ENCODE data around the gene MX2. TPM values are rescaled to one million over a fixed set of nuclear protein-coding genes. Genes with fewer than 3 reads are reported as not detected.

Gene MX2
- total and polyA plus RNA-seq, 5 donors from 2014 or later: 34.8 to 119 (median 49.2) TPM

GRCh38 chr21:41381731-41382130, 19.9 kb downstream of the MX2 start:
- DNase-seq (no peak), ATAC-seq (ENCODE audit: low read depth in 2 of 2) (no peak)
- peaks cover 74% of the 10 kb centered on the region for H3K36me3 ChIP-seq (ENCODE audit: control insufficient read depth, insufficient read depth, low read length)
- Mint-ChIP-seq H3K27ac (no peak overlapping the region), H3K4me1 (peaks cover 0 to 8% (median 2%) of the 10 kb centered on the region in 4 donors), H3K4me3 (no peak overlapping the region), H3K36me3 (peaks cover 44% of the 10 kb centered on the region), H3K27me3 (no peaks in the 10 kb centered on the region), H3K9me3 (no peaks in the 10 kb centered on the region)
- H3K4me3 ChIP-seq (ENCODE audit: low read depth, low read length): no peak overlapping the region
- H3K4me1 ChIP-seq (ENCODE audit: control insufficient read depth, insufficient read depth, low read length, poor library complexity, severe bottlenecking): no peaks in the 10 kb centered on the region
- no peaks in the 10 kb centered on the region for H3K9me3 ChIP-seq (ENCODE audit: control insufficient read depth in 2 of 2, low read length in 2 of 2)
- no peak overlapping the region for H3K27ac ChIP-seq (ENCODE audit: insufficient read depth, low read length, poor library complexity, severe bottlenecking)
- H3K27me3 ChIP-seq (ENCODE audit: control insufficient read depth, insufficient read depth, low read length): no peaks in the 10 kb centered on the region

GRCh38 chr21:41387042-41387819, 25.4 kb downstream of the MX2 start:
- no peaks in the 10 kb centered on the region for H3K4me1 ChIP-seq (ENCODE audit: control insufficient read depth, insufficient read depth, low read length, poor library complexity, severe bottlenecking)
- H3K4me1 Mint-ChIP-seq: peaks cover 0 to 13% (median 3%) of the 10 kb centered on the region in 4 donors
- no peaks in the 10 kb centered on the region for H3K27me3 Mint-ChIP-seq
- peaks cover 29% of the 10 kb centered on the region for H3K36me3 Mint-ChIP-seq
- peaks cover 58% of the 10 kb centered on the region for H3K36me3 ChIP-seq (ENCODE audit: control insufficient read depth, insufficient read depth, low read length)
- H3K9me3 Mint-ChIP-seq: no peaks in the 10 kb centered on the region
- no peak overlapping the region for H3K27ac ChIP-seq (ENCODE audit: insufficient read depth, low read length, poor library complexity, severe bottlenecking)
- no peaks in the 10 kb centered on the region for H3K9me3 ChIP-seq (ENCODE audit: control insufficient read depth in 2 of 2, low read length in 2 of 2)
- H3K27ac Mint-ChIP-seq: peak overlapping the region in 1 of 3 donors; percentile 87
- H3K4me3 ChIP-seq (ENCODE audit: low read depth, low read length): no peak overlapping the region
- no peaks in the 10 kb centered on the region for H3K27me3 ChIP-seq (ENCODE audit: control insufficient read depth, insufficient read depth, low read length)
- ATAC-seq (ENCODE audit: low read depth in 2 of 2): no peak
- no peak for DNase-seq
- no peak overlapping the region for H3K4me3 Mint-ChIP-seq

GRCh38 chr21:41387824-41388223, 26.0 kb downstream of the MX2 start:
- Mint-ChIP-seq H3K27me3 (no peaks in the 10 kb centered on the region), H3K36me3 (peaks cover 28% of the 10 kb centered on the region)
- no peaks in the 10 kb centered on the region for H3K4me1 ChIP-seq (ENCODE audit: control insufficient read depth, insufficient read depth, low read length, poor library complexity, severe bottlenecking)

GRCh38 chr21:41388259-41388658, 26.4 kb downstream of the MX2 start:
- ATAC-seq (ENCODE audit: low read depth in 2 of 2): no peak
- peak overlapping the region in 1 of 3 donors; percentile 48 for H3K27ac Mint-ChIP-seq
- no peaks in the 10 kb centered on the region for H3K9me3 Mint-ChIP-seq
- H3K27me3 Mint-ChIP-seq: no peaks in the 10 kb centered on the region
- H3K4me3 ChIP-seq (ENCODE audit: low read depth, low read length): no peak overlapping the region
- H3K27me3 ChIP-seq (ENCODE audit: control insufficient read depth, insufficient read depth, low read length): no peaks in the 10 kb centered on the region
- peaks cover 30% of the 10 kb centered on the region for H3K36me3 Mint-ChIP-seq
- H3K27ac ChIP-seq (ENCODE audit: insufficient read depth, low read length, poor library complexity, severe bottlenecking): no peak overlapping the region
- H3K4me3 Mint-ChIP-seq: peak overlapping the region in 1 of 4 donors; percentile 64
- DNase-seq: no peak
- no peaks in the 10 kb centered on the region for H3K9me3 ChIP-seq (ENCODE audit: control insufficient read depth in 2 of 2, low read length in 2 of 2)
- H3K4me1 Mint-ChIP-seq: peaks cover under 1 to 13% (median 3%) of the 10 kb centered on the region in 4 donors
- H3K4me1 ChIP-seq (ENCODE audit: control insufficient read depth, insufficient read depth, low read length, poor library complexity, severe bottlenecking): no peaks in the 10 kb centered on the region
- peaks cover 52% of the 10 kb centered on the region for H3K36me3 ChIP-seq (ENCODE audit: control insufficient read depth, insufficient read depth, low read length)

More at GRCh38 chr21:41387824-41388223, 26.0 kb downstream of the MX2 start:
- Histone ChIP-seq H3K27ac (ENCODE audit: insufficient read depth, low read length, poor library complexity, severe bottlenecking) (no peak overlapping the region), H3K36me3 (ENCODE audit: control insufficient read depth, insufficient read depth, low read length) (peaks cover 53% of the 10 kb centered on the region), H3K9me3 (ENCODE audit: control insufficient read depth in 2 of 2, low read length in 2 of 2) (no peaks in the 10 kb centered on the region), H3K27me3 (ENCODE audit: control insufficient read depth, insufficient read depth, low read length) (no peaks in the 10 kb centered on the region), H3K4me3 (ENCODE audit: low read depth, low read length) (no peak overlapping the region)
- DNase-seq (no peak), ATAC-seq (ENCODE audit: low read depth in 2 of 2) (no peak)
- peak overlapping the region in 1 of 4 donors; percentile 44 for H3K4me3 Mint-ChIP-seq
- H3K4me1 Mint-ChIP-seq: peaks cover 0 to 13% (median 3%) of the 10 kb centered on the region in 4 donors
- peak overlapping the region in 1 of 3 donors; percentile 18 for H3K27ac Mint-ChIP-seq
- no peaks in the 10 kb centered on the region for H3K9me3 Mint-ChIP-seq

- no peaks in the 10 kb centered on the region for H3K9me3 ChIP-seq (ENCODE audit: control insufficient read depth in 2 of 2, low read length in 2 of 2)
- H3K9me3 Mint-ChIP-seq: no peaks in the 10 kb centered on the region
- H3K4me1 ChIP-seq (ENCODE audit: control insufficient read depth, insufficient read depth, low read length, poor library complexity, severe bottlenecking): no peaks in the 10 kb centered on the region
- no peaks in the 10 kb centered on the region for H3K27me3 Mint-ChIP-seq
- H3K36me3 Mint-ChIP-seq: peaks cover 34% of the 10 kb centered on the region
- ATAC-seq (ENCODE audit: low read depth in 2 of 2) (no peak), DNase-seq (no peak)
- no peak overlapping the region for H3K4me3 ChIP-seq (ENCODE audit: low read depth, low read length)
- H3K27me3 ChIP-seq (ENCODE audit: control insufficient read depth, insufficient read depth, low read length): no peaks in the 10 kb centered on the region
- peaks cover 3 to 17% (median 4%) of the 10 kb centered on the region in 4 donors for H3K4me1 Mint-ChIP-seq
- H3K4me3 Mint-ChIP-seq: no peak overlapping the region
- peaks cover 45% of the 10 kb centered on the region for H3K36me3 ChIP-seq (ENCODE audit: control insufficient read depth, insufficient read depth, low read length)
- peak overlapping the region in 1 of 3 donors; percentile 36 for H3K27ac Mint-ChIP-seq
- no peak overlapping the region for H3K27ac ChIP-seq (ENCODE audit: insufficient read depth, low read length, poor library complexity, severe bottlenecking)
Observed at GRCh38 chr21:41390043-41390639, 28.3 kb downstream of the MX2 start.

GRCh38 chr21:41393876-41394465, 32.1 kb downstream of the MX2 start:
- Mint-ChIP-seq H3K9me3 (no peaks in the 10 kb centered on the region), H3K36me3 (peaks cover 48% of the 10 kb centered on the region), H3K27ac (peak overlapping the region in 2 of 3 donors; percentile 44 to 63), H3K4me1 (peaks cover 0 to 9% (median 2%) of the 10 kb centered on the region in 4 donors), H3K4me3 (no peak overlapping the region), H3K27me3 (no peaks in the 10 kb centered on the region)
- H3K9me3 ChIP-seq (ENCODE audit: control insufficient read depth in 2 of 2, low read length in 2 of 2): no peaks in the 10 kb centered on the region
- DNase-seq (no peak), ATAC-seq (ENCODE audit: low read depth in 2 of 2) (no peak)
- no peaks in the 10 kb centered on the region for H3K27me3 ChIP-seq (ENCODE audit: control insufficient read depth, insufficient read depth, low read length)
- H3K27ac ChIP-seq (ENCODE audit: insufficient read depth, low read length, poor library complexity, severe bottlenecking): no peak overlapping the region
- peaks cover 61% of the 10 kb centered on the region for H3K36me3 ChIP-seq (ENCODE audit: control insufficient read depth, insufficient read depth, low read length)
- no peak overlapping the region for H3K4me3 ChIP-seq (ENCODE audit: low read depth, low read length)
- H3K4me1 ChIP-seq (ENCODE audit: control insufficient read depth, insufficient read depth, low read length, poor library complexity, severe bottlenecking): no peaks in the 10 kb centered on the region

- peaks cover 66% of the 10 kb centered on the region for H3K36me3 Mint-ChIP-seq
- H3K4me1 Mint-ChIP-seq: peaks cover 0 to 4% (median 2%) of the 10 kb centered on the region in 4 donors
- H3K9me3 ChIP-seq (ENCODE audit: control insufficient read depth in 2 of 2, low read length in 2 of 2): no peaks in the 10 kb centered on the region
- DNase-seq: no peak
- no peak overlapping the region for H3K4me3 Mint-ChIP-seq
- ATAC-seq (ENCODE audit: low read depth in 2 of 2): peak in 1 of 2 donors; percentile 9
- H3K27me3 ChIP-seq (ENCODE audit: control insufficient read depth, insufficient read depth, low read length): no peaks in the 10 kb centered on the region
- H3K4me3 ChIP-seq (ENCODE audit: low read depth, low read length): no peak overlapping the region
- H3K4me1 ChIP-seq (ENCODE audit: control insufficient read depth, insufficient read depth, low read length, poor library complexity, severe bottlenecking): no peaks in the 10 kb centered on the region
- no peaks in the 10 kb centered on the region for H3K27me3 Mint-ChIP-seq
- no peak overlapping the region for H3K27ac ChIP-seq (ENCODE audit: insufficient read depth, low read length, poor library complexity, severe bottlenecking)
- H3K27ac Mint-ChIP-seq: no peak overlapping the region
- H3K9me3 Mint-ChIP-seq: peaks cover 0 to 2% (median 0%) of the 10 kb centered on the region in 7 donors
- peaks cover 68% of the 10 kb centered on the region for H3K36me3 ChIP-seq (ENCODE audit: control insufficient read depth, insufficient read depth, low read length)
Observed at GRCh38 chr21:41396558-41397075, 34.8 kb downstream of the MX2 start.

Data from CD4-positive, CD25-positive, alpha-beta regulatory T cell (primary cell).